Right cardiac atrium (tissue), 5 donors: ENCODE results near the gene BAIAP3. TPM values are rescaled to one million over a fixed set of nuclear protein-coding genes. Genes with fewer than 3 reads are reported as not detected.

ENCODE experiments used
- ATAC-seq, 2 donors: fragments of 200-7000 bp; cut with Tn5 transposase; one replicate each; pipeline versions ENCODE4 v1.8.0 to v1.9.1; 2020; ENCODE audit warnings: moderate library complexity in 2 of 2, mild to moderate bottlenecking in 1 of 2
- DNase-seq, 3 donors: peaks; one replicate each; pipeline ENCODE4 v3.0.0-alpha.2; 2020
- H3K27ac ChIP-seq: one replicate; pipeline ENCODE4 v1.5.1; 2013; ENCODE audit warnings: mild to moderate bottlenecking, low read length, control low read depth, moderate library complexity
- H3K27me3 ChIP-seq: one replicate; pipeline ENCODE4 v1.6.1; 2013; ENCODE audit not compliant: control insufficient read depth, insufficient read depth
- H3K4me1 ChIP-seq: one replicate; pipeline ENCODE4 v1.6.1; 2013; ENCODE audit warnings: low read length; ENCODE audit not compliant: control insufficient read depth, insufficient read depth
- H3K4me3 ChIP-seq: one replicate; pipeline ENCODE4 v1.5.1; 2013; ENCODE audit warnings: low read length, control low read depth
- H3K9me3 ChIP-seq: one replicate; pipeline ENCODE4 v1.6.1; 2013; ENCODE audit warnings: low read length; ENCODE audit not compliant: control insufficient read depth
- WGBS: extraction: QIAGEN DNeasy Blood & Tissue Kit; methylation state at CpG from one replicate; pipeline ENCODE4 v1.1.7; 2013; 5-methylcytosine and 5-hydroxymethylcytosine counted together
- intact Hi-C, 4 donors: fragments of 100-400 bp; cut with DNase I; formaldehyde crosslinking; loops; one replicate each; pipeline versions ENCODE4 v1.11.0 to v1.14.0; 2022 to 2023
- polyA plus RNA-seq: library from polyadenylated mRNA; stranded (reverse); fragments of 200-250 nt; gene quantifications from one replicate; pipeline ENCODE4 v1.2.3, GENCODE V29; 2013
- total RNA-seq, 4 donors: library from RNA; stranded (reverse); fragmentation: NEBNext Ultra II Directional; extraction: Animal tissue kit (Norgen Biotek cat#: 25700); gene quantifications; one replicate each; pipeline ENCODE4 v1.2.1, GENCODE V29; 2021
- donor health status: healthy with polysubstance abuse.
- donor health status: DM: no; HTN: yes; CAD: no.
- donor health status: DM: no; HTN: no; CAD: no.
- donor health status: DM: no; HTN: yes; CAD: no; lungs with severe emphysema.
- donor health status: DM: yes; HTN: yes; CAD: no.

BAIAP3 gene
- total and polyA plus RNA-seq, 5 donors: 0.53 to 2.7 (median 1.8) TPM

GRCh38 chr16:1392826-1393225 is 59.4 kb downstream of the BAIAP3 start:
- Histone ChIP-seq H3K27ac (no peak overlapping the region), H3K27me3 (no peaks in the 10 kb centered on the region), H3K4me3 (no peak overlapping the region), H3K9me3 (no peaks in the 10 kb centered on the region), H3K4me1 (no peaks in the 10 kb centered on the region)
- ATAC-seq (no peak), DNase-seq (no peak)
- WGBS: 93% methylated on average over 17 of the region's 17 CpGs
- intact Hi-C loops: loop anchor here in 1 of 4 donors (10.0 kb wide), 1 partner anchor 58 kb away; the partner anchor contains the start of gene BAIAP3

- no peaks in the 10 kb centered on the region for H3K4me1 ChIP-seq
- intact Hi-C loops: loop anchor here in 1 of 4 donors (10.0 kb wide), 1 partner anchor 59 kb away; the partner anchor contains the start of gene BAIAP3
- WGBS: 96% methylated on average over 21 of the region's 21 CpGs
- H3K27ac ChIP-seq: no peak overlapping the region
- no peak overlapping the region for H3K4me3 ChIP-seq
- H3K9me3 ChIP-seq: no peaks in the 10 kb centered on the region
- no peaks in the 10 kb centered on the region for H3K27me3 ChIP-seq
- ATAC-seq (peak in 1 of 2 donors; percentile 20), DNase-seq (peak in 1 of 3 donors; percentile 59)
Observed at GRCh38 chr16:1393613-1394176, 60.2 kb downstream of the BAIAP3 start.

GRCh38 chr16:1394367-1394951 is 61.0 kb downstream of the BAIAP3 start:
- intact Hi-C loops: loop anchor here in 1 of 4 donors (10.0 kb wide), 1 partner anchor 60 kb away; the partner anchor contains the start of gene BAIAP3
- WGBS: 89% methylated on average over 19 of the region's 19 CpGs
- H3K4me3 ChIP-seq: no peak overlapping the region

GRCh38 chr16:1395444-1396031 is 62.1 kb downstream of the BAIAP3 start:
- Histone ChIP-seq H3K27me3 (no peaks in the 10 kb centered on the region), H3K4me3 (no peak overlapping the region), H3K9me3 (no peaks in the 10 kb centered on the region), H3K27ac (no peak overlapping the region), H3K4me1 (no peaks in the 10 kb centered on the region)
- intact Hi-C loops: loop anchor here in 1 of 4 donors (10.0 kb wide), 1 partner anchor 61 kb away; the partner anchor contains the start of gene BAIAP3
- 92% methylated on average over 22 of the region's 22 CpGs for WGBS
- no peak for ATAC-seq
- no peak for DNase-seq

More at GRCh38 chr16:1394367-1394951, 61.0 kb downstream of the BAIAP3 start:
- ATAC-seq: no peak
- no peaks in the 10 kb centered on the region for H3K9me3 ChIP-seq
- no peak overlapping the region for H3K27ac ChIP-seq
- H3K4me1 ChIP-seq: no peaks in the 10 kb centered on the region
- no peak for DNase-seq
- no peaks in the 10 kb centered on the region for H3K27me3 ChIP-seq

- no peaks in the 10 kb centered on the region for H3K27me3 ChIP-seq
- WGBS: 91% methylated on average over 21 of the region's 21 CpGs
- H3K4me3 ChIP-seq: no peak overlapping the region
- H3K4me1 ChIP-seq: no peaks in the 10 kb centered on the region
- intact Hi-C loops: loop anchor here in 1 of 4 donors (10.0 kb wide), 1 partner anchor 63 kb away; the partner anchor contains the start of gene BAIAP3
- H3K27ac ChIP-seq: no peak overlapping the region
- ATAC-seq (no peak), DNase-seq (no peak)
- H3K9me3 ChIP-seq: no peaks in the 10 kb centered on the region
Observed at GRCh38 chr16:1397779-1398178, 64.3 kb downstream of the BAIAP3 start.

GRCh38 chr16:1398351-1398750 is 64.9 kb downstream of the BAIAP3 start:
- no peak for DNase-seq
- H3K27ac ChIP-seq: no peak overlapping the region
- no peak for ATAC-seq
- H3K4me3 ChIP-seq: no peak overlapping the region
- no peaks in the 10 kb centered on the region for H3K4me1 ChIP-seq
- intact Hi-C loops: loop anchor here in 1 of 4 donors (10.0 kb wide), 1 partner anchor 64 kb away; the partner anchor contains the start of gene BAIAP3
- 94% methylated on average over 9 of the region's 9 CpGs for WGBS
- H3K27me3 ChIP-seq: no peaks in the 10 kb centered on the region
- no peaks in the 10 kb centered on the region for H3K9me3 ChIP-seq

Other genes with a start within 250 kb of the BAIAP3 start
- gene C1QTNF8, start 237.4 kb upstream of the BAIAP3 start, total RNA-seq: under 1 TPM in 2 of 4 donors, not detected in 2; 0.15 to 0.23 TPM
- 0.05 TPM for gene C1QTNF8, start 237.4 kb upstream of the BAIAP3 start, polyA plus RNA-seq
- gene CACNA1H, start 180.5 kb upstream of the BAIAP3 start, total RNA-seq: 1 to 10 TPM; 4.2 to 7.8 (median 6.0) TPM
- gene CACNA1H, start 180.5 kb upstream of the BAIAP3 start, polyA plus RNA-seq: 7.5 TPM
- under 1 TPM in 1 of 4 donors, not detected in 3; 0.21 TPM for gene TPSG1, start 108.4 kb upstream of the BAIAP3 start, total RNA-seq
- gene TPSG1, start 108.4 kb upstream of the BAIAP3 start, polyA plus RNA-seq: not detected
- gene TPSB2, start 103.5 kb upstream of the BAIAP3 start, total RNA-seq: 1 to 10 TPM in 3 of 4 donors, not detected in 1; 3.7 to 7.1 (median 6.7) TPM
- gene TPSB2, start 103.5 kb upstream of the BAIAP3 start, polyA plus RNA-seq: 1.8 TPM
- 1 to 10 TPM; 1.6 to 8.3 (median 4.7) TPM for gene TPSAB1, start 92.9 kb upstream of the BAIAP3 start, total RNA-seq
- 1.2 TPM for gene TPSAB1, start 92.9 kb upstream of the BAIAP3 start, polyA plus RNA-seq
- under 1 TPM in 2 of 4 donors, not detected in 2; 0.26 to 0.85 TPM for gene TPSD1, start 77.6 kb upstream of the BAIAP3 start, total RNA-seq
- gene TPSD1, start 77.6 kb upstream of the BAIAP3 start, polyA plus RNA-seq: 0.16 TPM
- 10 to 100 TPM; 73.5 to 95.3 (median 87.8) TPM for gene UBE2I, start 24.0 kb upstream of the BAIAP3 start, total RNA-seq
- 76.5 TPM for gene UBE2I, start 24.0 kb upstream of the BAIAP3 start, polyA plus RNA-seq
- gene TSR3, start 18.2 kb downstream of the BAIAP3 start, total RNA-seq: 10 to 100 TPM; 49.6 to 54.0 (median 52.8) TPM
- 58.5 TPM for gene TSR3, start 18.2 kb downstream of the BAIAP3 start, polyA plus RNA-seq
- 10 to 100 TPM; 39.7 to 45.3 (median 43.0) TPM for gene GNPTG, start 18.3 kb downstream of the BAIAP3 start, total RNA-seq
- gene GNPTG, start 18.3 kb downstream of the BAIAP3 start, polyA plus RNA-seq: 47.1 TPM
- gene UNKL, start 81.1 kb downstream of the BAIAP3 start, total RNA-seq: 10 to 100 TPM in 3 of 4 donors, 1 to 10 TPM in 1; 6.3 to 16.4 (median 14.2) TPM
- 8.7 TPM for gene UNKL, start 81.1 kb downstream of the BAIAP3 start, polyA plus RNA-seq
- 10 to 100 TPM in 3 of 4 donors, 1 to 10 TPM in 1; 9.5 to 12.1 (median 11.5) TPM for gene UQCC4, start 87.1 kb downstream of the BAIAP3 start, total RNA-seq
- 18.7 TPM for gene UQCC4, start 87.1 kb downstream of the BAIAP3 start, polyA plus RNA-seq
- under 1 TPM in 1 of 4 donors, not detected in 3; 0.26 TPM for gene PERCC1, start 97.4 kb downstream of the BAIAP3 start, total RNA-seq
- gene PERCC1, start 97.4 kb downstream of the BAIAP3 start, polyA plus RNA-seq: 0.18 TPM
- 1 to 10 TPM in 2 of 4 donors, under 1 TPM in 2; 0.39 to 1.8 (median 0.89) TPM for gene CCDC154, start 110.9 kb downstream of the BAIAP3 start, total RNA-seq
- 0.50 TPM for gene CCDC154, start 110.9 kb downstream of the BAIAP3 start, polyA plus RNA-seq
- 10 to 100 TPM; 32.9 to 54.8 (median 49.0) TPM for gene CLCN7, start 141.4 kb downstream of the BAIAP3 start, total RNA-seq
- gene CLCN7, start 141.4 kb downstream of the BAIAP3 start, polyA plus RNA-seq: 35.7 TPM
- gene PTX4, start 155.3 kb downstream of the BAIAP3 start, total RNA-seq: under 1 TPM in 2 of 4 donors, not detected in 2; 0.18 to 0.28 TPM
- gene PTX4, start 155.3 kb downstream of the BAIAP3 start, polyA plus RNA-seq: 0.09 TPM
- gene TELO2, start 159.7 kb downstream of the BAIAP3 start, total RNA-seq: 10 to 100 TPM; 21.2 to 29.2 (median 23.2) TPM
- 24.6 TPM for gene TELO2, start 159.7 kb downstream of the BAIAP3 start, polyA plus RNA-seq
- 10 to 100 TPM; 19.0 to 22.1 (median 20.9) TPM for gene TMEM204, start 200.0 kb downstream of the BAIAP3 start, total RNA-seq
- gene TMEM204, start 200.0 kb downstream of the BAIAP3 start, polyA plus RNA-seq: 32.2 TPM